GM18526 (cell line): ENCODE results near the gene MYH10.

Experiments used
- POLR2A ChIP-seq: IDR thresholded peaks from 3 replicates; pipeline ENCODE4 v1.6.1; 2011; ENCODE audit not compliant: insufficient read length; ENCODE audit errors: extremely low read depth

The MYH10 gene

DNA sequence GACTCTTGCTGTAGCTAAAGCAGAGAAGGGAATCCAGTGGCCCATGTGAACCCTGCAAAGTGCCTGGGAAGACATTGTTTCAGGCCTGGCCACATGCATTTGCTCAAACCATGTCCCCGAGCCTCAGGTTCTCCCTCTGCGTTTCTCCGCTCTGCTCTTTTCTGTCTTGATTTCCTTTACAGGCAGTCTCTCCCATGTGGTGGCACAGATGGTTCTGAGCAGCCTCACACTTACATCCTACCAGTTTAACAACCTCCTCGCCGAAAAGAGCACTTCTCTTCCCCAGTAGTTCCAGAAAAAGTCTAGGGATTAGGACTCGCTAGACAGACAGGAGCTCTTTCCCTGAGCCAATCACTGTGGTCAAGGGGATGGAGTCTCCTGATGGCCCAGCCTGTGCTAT, 28.3 kb upstream of the MYH10 start:
- no peak for TF ChIP-seq POLR2A

DNA sequence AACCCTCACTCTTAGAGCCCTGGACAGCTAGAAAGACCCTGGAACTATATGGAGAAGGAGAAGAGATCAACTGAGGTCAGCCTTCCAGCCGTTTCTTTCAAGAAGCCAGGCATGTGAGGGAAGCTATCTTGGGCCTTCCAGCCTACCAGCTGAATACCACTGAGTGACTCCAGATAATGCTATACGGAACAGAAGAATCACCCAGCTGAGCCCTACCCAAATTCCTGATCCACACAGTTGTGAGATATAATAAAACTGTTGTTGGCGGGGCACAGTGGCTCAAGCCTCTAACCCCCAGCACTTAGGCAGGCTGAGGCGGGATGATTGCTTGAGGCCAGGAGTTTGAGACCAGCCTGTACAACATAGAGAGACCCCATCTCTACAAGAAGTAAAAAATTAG, 26.2 kb upstream of the MYH10 start:
- no peak for TF ChIP-seq POLR2A

DNA sequence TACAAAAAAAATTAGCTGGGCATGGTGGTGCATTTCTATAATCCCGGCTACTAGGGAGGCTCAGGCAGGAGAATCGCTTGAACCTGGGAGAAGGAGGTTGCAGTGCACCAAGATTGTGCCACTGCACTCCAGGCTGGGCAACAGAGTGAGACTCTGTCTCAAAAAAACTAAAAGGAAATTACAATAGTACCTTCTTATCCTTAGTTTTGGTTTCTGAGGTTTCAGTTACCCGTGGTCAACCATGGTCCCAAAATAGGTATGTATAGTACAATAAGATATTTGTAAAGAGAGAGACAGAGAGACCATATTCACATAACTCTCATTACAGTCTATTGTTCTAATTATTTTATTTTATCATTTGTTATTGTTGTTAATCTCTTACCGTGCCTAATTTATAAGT, 24.3 kb upstream of the MYH10 start:
- TF ChIP-seq POLR2A: no peak

DNA sequence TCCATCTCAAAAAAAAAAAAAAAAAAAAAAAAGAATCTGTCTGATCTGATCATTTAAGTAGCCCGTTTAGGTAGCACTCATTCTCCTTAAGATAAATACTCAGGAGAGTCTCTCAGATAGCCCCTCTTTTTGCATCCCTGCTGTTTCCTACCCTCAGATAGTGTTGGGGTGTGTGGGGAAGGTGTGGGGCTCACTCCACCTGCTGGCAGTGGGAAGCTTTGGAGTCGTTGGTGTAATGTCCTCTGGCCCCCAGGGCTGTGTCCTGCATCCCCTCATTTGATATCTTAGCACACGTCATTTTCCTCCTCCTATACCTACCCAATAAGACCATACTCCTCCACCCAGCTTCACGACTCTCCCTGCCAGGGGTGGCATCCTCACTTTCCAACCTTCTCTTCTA, 20.5 kb upstream of the MYH10 start:
- TF ChIP-seq POLR2A: no peak

DNA sequence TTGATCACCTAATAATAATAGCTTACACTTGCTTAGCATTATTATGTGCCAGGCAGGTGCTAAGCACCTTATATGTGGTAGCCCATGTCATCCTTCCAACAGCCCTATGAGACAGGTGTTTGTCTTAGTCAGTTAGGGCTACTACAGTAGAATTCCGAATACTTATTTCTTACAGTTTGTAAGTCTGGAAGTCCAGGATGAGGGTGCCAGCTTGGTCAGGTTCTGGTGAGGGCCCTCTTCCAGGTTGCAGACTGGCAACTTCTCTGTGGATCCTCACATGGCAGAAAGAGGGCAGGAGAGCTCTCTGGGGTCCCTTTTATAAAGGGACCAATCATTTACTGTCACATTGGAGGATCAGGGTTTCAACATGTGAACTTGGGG, 19.6 kb upstream of the MYH10 start:
- no peak for TF ChIP-seq POLR2A

DNA sequence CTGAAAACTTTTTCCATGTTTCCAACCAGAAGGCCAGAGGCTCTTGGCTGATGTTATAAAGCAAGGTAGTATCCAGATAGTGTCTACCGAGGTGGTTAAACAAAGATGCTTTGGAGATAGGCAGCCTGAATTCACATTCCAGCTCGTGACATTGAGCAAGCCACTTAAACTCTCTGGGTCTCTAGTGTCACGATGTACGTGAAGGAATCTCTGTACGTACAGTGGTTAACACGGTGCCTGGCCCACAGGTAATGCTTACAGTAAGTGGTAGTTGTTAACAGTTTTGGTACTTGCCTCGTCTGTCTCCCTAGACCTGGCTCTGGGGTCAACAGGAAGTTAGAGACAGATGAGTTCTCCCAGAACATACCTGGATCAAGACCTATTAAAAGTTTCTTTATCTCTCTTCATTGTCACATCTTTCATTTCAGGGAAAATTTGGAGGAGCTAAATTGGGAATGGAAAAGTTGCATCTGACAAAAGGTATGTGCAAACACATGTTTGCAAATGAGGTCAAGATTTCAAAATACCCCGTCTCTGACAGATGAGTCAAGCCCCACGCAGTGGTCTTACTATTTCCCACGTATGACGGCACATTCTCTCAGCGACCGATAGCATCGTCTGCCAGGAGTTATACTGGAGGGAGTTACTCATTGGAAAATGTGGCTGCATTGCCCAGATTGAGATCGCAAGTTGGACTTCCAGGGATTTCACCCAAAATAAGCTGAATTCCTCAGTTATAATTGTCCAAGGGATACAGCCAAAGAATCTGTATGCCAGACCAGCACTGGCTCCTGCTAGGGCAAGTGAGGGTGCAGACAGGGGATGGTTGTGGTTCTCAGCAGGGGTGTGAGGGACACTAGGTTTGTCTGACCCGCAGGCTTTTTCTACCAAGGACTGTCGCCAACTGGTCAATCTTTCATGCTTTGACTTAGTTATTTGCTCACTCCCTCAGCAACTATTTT, 18.9 kb upstream of the MYH10 start:
- TF ChIP-seq POLR2A: no peak

DNA sequence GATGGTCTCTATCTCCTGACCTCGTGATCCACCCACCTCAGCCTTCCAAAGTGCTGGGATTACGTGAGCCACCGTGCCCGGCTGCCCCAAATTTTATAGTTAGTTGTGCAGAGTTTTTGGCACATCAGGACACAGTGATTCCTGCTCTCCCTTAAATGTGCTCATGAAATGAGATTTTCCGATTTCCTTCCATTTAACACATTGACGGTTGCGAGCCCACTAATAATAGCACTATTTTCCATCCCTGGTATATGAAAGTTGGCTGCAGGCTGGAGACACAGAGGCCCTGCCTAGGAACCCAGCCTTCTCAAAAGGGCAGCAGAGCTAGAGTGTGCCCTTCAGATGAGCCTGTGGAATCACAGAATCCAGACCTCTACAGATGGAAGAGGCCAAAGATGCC, 17.4 kb upstream of the MYH10 start:
- TF ChIP-seq POLR2A: no peak

DNA sequence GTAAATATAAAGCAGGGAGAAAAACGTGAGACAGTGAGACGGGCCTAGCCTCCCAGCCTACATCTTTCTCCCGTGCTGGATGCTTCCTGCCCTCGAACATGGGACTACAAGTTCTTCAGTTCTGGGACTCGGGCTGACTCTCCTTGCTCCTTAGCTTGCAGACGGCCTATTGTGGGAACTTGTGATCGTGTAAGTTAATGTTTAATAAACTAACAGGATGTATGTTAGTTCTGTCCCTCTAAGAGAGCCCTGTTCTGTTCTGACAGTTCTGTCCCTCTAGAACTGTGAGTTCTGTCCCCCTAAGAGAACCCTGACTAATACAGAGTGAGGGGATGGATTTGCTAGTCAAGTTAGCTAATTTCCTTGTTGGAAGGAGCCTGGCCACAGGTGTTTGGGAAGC, 16.7 kb upstream of the MYH10 start:
- no peak for TF ChIP-seq POLR2A

DNA sequence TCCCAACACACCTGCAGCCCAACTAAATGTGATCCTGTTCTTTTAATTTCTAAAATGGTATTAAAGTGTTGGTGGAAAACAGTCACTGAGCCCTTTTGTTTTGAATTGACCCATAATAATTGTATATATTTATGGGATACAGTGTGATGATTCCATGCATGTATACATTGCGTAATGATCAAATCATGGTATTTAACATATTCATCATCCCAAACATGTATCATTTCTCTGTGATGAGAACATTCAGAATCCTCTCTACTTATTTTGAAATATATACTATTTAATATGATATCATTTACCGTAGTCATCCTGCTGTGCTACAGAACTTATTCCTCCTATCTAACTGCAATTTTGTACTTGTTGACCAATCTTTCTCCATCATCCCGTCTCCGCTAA, 14.0 kb upstream of the MYH10 start:
- TF ChIP-seq POLR2A: no peak

DNA sequence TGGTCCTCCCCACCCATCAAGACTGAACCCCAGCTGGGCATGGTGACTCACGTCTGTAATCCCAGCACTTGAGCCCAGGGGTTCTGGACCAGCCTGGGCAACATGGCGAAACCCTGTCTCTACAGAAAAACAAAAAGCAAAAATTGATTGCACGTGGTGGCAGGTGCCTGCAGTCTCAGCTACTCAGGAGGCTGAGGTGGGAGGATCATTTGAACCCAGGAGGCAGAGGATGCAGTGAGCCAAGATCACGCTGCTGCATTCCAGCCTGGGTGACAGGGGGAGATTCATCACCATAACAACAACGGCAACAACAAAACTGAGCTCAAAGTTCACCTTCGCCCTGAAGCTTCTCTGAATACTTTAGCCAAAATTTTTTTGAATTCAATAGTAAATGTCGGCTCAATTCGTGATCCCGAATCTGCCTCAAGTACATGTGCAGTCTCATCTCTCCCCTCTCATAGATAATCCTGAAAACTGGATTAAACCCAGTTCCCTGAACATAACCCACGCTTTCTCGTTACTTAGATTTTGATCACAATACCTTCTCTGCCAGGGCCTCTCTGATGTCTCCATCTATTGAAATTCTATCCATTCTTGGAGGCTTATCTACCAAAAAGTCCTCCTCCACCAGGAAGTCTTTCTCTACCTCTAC, 13.5 kb upstream of the MYH10 start:
- no peak for TF ChIP-seq POLR2A

DNA sequence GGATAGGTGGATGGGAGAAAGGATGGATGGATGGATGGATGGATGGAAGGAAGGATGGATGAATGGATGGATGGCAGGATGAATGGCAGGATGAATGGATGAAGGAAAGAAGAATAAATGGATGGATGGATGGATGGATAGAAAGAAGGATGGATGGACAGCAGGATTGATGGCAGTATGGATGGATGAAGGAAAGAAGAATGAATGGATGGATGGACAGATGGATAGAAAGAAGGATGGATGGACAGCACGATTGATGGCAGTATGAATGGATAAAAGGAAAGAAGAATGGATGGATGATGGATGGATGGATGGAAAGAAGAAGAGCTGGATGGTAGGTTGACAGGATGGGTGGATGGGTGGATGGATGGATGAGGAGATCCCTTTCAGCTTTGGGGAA, 9.2 kb upstream of the MYH10 start:
- TF ChIP-seq POLR2A: no peak

DNA sequence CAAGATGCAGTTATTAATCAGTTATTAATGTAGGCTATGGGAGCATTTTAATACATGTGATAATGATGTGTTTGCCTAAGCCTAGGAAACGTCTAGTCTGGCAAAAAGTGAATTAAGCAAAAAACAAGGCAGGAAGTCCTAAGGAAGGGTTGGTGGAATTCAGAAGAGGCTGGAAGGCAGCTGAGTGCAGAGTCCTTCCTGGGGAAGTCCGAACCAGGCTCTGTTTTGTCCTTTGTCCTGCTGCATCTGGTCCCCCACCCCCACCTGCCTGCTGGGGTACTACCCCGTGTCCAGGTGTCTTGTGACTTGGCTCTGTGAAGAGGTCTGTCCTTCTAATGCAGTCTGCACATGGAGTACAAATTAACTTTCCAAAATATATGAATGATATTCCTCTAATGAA, 1.5 kb upstream of the MYH10 start:
- no peak for TF ChIP-seq POLR2A

DNA sequence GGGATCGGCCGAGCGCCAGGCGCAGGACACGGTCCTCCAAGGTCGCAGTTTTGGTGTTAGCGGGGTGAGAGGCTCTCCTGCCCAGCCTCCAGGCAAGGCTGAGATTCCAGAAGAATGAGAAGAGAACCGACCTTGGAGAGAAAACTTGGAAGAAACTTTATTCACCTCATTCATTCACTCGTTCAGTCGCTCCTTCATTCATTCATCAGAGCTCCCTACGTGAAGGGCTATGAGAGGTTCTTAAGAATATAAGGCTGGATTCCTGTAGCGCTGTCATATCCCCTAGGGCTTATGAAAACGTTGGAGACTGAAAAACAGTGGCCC, 991 bp upstream of the MYH10 start:
- TF ChIP-seq POLR2A: no peak

DNA sequence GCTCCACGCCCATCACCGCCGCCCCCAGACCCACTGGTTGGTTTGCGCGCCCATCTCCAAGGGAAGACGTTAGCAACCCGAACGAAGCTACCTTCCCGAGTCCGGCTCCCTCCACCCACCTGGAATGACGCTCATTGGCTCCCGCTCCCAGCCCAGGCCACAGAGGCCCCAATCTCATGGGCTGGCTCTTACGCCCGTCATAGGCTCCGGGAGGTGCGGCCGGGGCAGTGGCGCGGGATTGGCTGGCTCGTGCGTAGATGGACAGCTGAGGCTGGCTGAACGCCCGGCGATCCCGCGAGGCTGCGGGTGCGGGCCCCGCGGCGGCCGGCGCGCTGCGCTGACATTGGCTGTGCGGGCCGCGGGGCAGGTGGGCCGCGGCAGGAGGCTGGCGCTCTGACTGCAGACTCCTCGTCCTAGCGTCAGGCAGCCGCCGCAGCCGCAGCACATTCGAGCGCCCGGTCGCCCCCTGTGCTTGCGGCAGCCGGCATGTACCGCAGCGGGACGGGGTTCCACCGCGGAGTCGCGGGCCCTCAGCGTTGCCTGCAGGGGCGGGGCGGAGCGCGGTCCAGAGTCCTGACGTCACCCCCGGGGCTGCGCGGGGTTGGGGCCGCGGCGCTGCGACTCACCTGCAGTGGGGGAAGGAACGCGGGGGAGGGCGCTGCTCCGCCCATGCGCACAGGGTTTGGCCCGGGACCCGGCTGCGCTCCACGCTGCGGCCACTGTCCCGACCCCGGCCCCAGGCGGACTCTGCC, 453 bp upstream of the MYH10 start:
- TF ChIP-seq POLR2A: no peak

DNA sequence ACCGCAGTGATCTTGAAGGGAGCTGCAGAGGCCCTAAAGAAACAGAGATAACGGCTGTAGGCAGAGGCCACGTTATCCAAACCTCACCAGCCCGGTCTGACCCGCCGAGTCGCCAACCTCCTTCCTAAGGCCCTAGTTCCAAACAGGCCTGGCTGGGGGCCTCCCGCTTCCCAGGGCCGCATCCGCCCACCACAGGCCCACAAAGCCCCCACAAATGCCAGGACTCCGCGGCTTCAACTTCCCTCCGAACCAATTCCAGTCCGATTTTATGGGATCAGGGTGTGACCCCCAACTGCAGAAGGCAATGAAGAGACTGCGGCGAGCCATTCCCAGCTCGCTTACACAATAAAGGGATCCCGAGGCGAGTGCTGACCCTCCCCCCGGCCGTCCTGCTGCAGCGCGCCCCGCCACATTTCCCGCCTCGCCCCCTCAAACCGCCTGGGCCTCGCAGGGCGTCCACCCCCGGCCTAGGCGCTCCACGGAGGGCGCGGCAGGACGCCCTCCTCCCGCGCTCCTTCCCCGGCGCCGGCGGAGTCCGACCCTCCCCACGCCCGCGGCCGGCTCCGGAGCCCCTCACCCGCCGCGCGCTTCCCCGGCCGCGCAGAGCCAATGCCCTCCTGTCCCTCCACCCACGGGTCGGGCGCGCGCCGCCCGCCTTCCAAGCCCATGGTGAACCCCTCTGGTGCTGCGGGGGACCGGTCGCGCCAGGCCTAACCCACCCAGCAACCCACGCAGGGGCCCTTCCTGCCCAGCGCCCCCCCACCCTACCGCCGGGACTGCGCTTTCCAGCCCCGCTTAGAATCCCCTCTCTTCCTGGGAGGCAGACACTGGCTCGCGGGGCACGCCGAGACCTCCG, 926 bp downstream of the MYH10 start:
- no peak for TF ChIP-seq POLR2A
